Measurements from ENCODE around the gene WHRN. TPM values are rescaled to one million over a fixed set of nuclear protein-coding genes. Genes with fewer than 3 reads are reported as not detected.

The WHRN gene
- total RNA-seq, 5 donors from 2014 or later (not counting 1 experiment from before 2014, with no cell fraction given) = 11.4 to 46.0 (median 13.0) TPM

DNA sequence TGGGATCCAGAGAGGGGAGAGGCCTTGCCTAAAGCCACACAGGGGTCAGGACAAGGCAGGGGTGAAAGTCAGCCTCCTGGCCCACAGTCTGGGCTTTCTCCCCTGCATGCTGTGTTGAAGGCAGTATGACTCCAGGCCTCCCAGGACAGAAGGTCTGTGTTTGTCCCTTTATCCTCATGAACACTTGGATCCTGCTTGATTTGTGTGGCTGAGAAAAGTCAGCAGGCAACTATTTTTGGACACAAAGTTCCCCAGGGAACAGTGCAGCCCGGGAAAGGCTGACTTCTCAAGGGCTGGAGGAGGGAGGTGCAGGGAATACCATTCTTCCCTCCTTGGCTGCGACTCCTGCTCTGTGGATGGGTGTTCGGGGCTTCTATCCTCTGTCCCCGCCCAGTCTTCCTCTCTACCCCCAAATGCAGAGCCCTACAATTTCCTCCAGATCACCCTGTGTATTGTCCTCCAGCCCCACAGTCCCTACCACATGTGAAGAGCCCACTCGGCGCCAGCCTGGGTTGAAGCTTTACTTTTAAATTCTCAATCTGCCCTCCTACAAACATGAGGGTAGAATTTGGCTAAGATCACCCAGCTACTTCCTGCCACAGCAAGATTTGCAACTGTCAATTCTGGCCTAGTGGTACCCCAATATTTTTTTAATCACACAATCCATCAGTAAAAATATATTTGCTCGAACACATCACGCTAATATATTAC is 121.6 kb downstream of the WHRN start:
- Mint-ChIP-seq H3K36me3 (peaks cover 51% of the 10 kb centered on the region), H3K27me3 (no peaks in the 10 kb centered on the region), H3K9me3 (no peaks in the 10 kb centered on the region), H3K27ac (peak overlapping the region; percentile 99), H3K4me3 (peak overlapping the region; percentile 95 to 100 (median 96)), H3K4me1 (peaks cover 69 to 84% (median 72%) of the 10 kb centered on the region in 3 donors)
- peaks cover 0 to 57% of the 10 kb centered on the region in 2 donors for H3K36me3 ChIP-seq (ENCODE audit: control insufficient read depth in 2 of 2, extremely low read depth in 1 of 2, insufficient read depth in 1 of 2, low read length in 1 of 2)
- peak overlapping the region; percentile 93 for H3K27ac ChIP-seq (ENCODE audit: low read length)
- H3K27me3 ChIP-seq (replicated peaks in 1 of 2; ENCODE audit: control insufficient read depth in 2 of 2, extremely low read depth in 1 of 2, insufficient read depth in 2 of 2, low read length in 1 of 2) = no peaks in the 10 kb centered on the region
- H3K4me1 ChIP-seq (ENCODE audit: control insufficient read depth in 1 of 2, extremely low read depth in 1 of 2, insufficient read depth in 2 of 2, low read length in 2 of 2) = peaks cover 52 to 77% of the 10 kb centered on the region in 2 experiments
- ATAC-seq (replicated peaks in 1 of 4) = no peak
- H3K9me3 ChIP-seq = no peaks in the 10 kb centered on the region
- ChIA-PET POLR2A (interaction anchor here in 1 of 2 donors (0.9 to 5.1 kb wide), 4 partner anchors 11 to 20 kb away, joined by 5 to 34 read pairs (median 10); no protein-coding TSS in a partner anchor), CTCF (interaction anchor here in 1 of 2 donors (1.2 to 5.1 kb wide), 3 partner anchors 9 to 11 kb away, joined by 3 to 40 read pairs (median 3); no protein-coding TSS in a partner anchor)
- DNase-seq = peak in 8 of 35 experiments; percentile 21 to 51 (median 32)
- 3% methylated on average over 4 of the region's 8 CpGs for WGBS (ENCODE audit: insufficient coverage)
- H3K4me3 ChIP-seq (ENCODE audit: control insufficient read depth in 1 of 2, extremely low read depth in 1 of 2, low read length in 1 of 2) = peak overlapping the region; percentile 73 to 93

DNA sequence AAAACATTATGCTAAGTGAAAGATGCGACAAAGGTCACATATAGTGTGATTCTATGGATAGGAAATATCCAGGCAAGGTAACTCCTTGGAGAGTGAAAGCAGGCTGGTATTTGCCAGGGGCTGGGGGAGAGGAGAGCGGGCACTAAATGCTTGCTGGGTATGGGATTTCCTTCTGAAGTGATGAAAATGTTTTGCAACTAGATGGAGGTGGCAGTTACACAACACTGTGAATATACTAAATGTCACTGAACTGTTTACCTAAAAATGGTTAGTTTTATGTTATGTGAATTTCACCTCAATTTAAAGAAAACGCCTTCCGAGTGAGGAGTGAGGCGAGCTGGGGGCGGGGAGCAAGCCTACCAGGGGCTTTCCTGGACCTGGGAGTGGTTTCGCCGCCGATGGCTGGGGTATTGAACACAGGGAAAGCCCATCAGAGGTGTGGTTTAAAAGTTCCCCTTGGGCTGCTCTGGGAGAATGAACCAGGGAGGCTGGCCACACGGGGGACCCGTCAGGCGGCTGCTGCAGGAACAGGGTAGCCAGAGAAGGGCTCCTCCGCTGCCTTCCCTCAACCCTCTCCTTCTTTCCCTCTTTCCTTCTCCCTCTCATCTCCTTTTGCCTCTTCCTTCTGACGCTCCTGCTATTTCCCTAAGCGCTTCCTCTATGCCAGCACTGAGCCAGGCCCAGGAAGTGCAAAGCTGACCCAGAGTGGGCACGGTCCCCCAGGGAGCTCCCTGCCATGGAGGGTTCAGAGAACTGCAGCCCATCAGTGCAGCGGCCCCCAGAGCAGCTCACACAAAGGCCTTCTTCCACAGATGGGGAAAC is 122.4 kb downstream of the WHRN start:
- Histone ChIP-seq H3K9me3 (no peaks in the 10 kb centered on the region), H3K27me3 (replicated peaks in 1 of 2; ENCODE audit: control insufficient read depth in 2 of 2, extremely low read depth in 1 of 2, insufficient read depth in 2 of 2, low read length in 1 of 2) (no peaks in the 10 kb centered on the region), H3K36me3 (ENCODE audit: control insufficient read depth in 2 of 2, extremely low read depth in 1 of 2, insufficient read depth in 1 of 2, low read length in 1 of 2) (peaks cover 0 to 64% of the 10 kb centered on the region in 2 donors), H3K4me3 (ENCODE audit: control insufficient read depth in 1 of 2, extremely low read depth in 1 of 2, low read length in 1 of 2) (peak overlapping the region; percentile 73 to 93), H3K4me1 (ENCODE audit: control insufficient read depth in 1 of 2, extremely low read depth in 1 of 2, insufficient read depth in 2 of 2, low read length in 2 of 2) (peaks cover 53 to 77% of the 10 kb centered on the region in 2 experiments), H3K27ac (ENCODE audit: low read length) (peak overlapping the region; percentile 93)
- H3K36me3 Mint-ChIP-seq = peaks cover 57% of the 10 kb centered on the region
- no peaks in the 10 kb centered on the region for H3K9me3 Mint-ChIP-seq
- ATAC-seq (replicated peaks in 1 of 4) = peak in 1 of 4 experiments; percentile 51
- ChIA-PET CTCF (interaction anchor here in 1 of 2 donors (1.2 to 1.3 kb wide), 2 partner anchors 8 to 10 kb away, joined by 3 read pairs; no protein-coding TSS in a partner anchor), POLR2A (interaction anchor here in 1 of 2 donors (0.9 to 5.1 kb wide), 5 partner anchors 11 to 19 kb away, joined by 4 to 34 read pairs (median 5); no protein-coding TSS in a partner anchor)
- 7% methylated on average over 7 of the region's 17 CpGs for WGBS (ENCODE audit: insufficient coverage)
- H3K4me1 Mint-ChIP-seq = peaks cover 70 to 84% (median 72%) of the 10 kb centered on the region in 3 donors
- H3K27me3 Mint-ChIP-seq = no peaks in the 10 kb centered on the region
- H3K27ac Mint-ChIP-seq = peak overlapping the region; percentile 99
- H3K4me3 Mint-ChIP-seq = peak overlapping the region; percentile 95 to 100 (median 96)
- peak in 33 of 35 experiments; percentile 18 to 93 (median 79) for DNase-seq

DNA sequence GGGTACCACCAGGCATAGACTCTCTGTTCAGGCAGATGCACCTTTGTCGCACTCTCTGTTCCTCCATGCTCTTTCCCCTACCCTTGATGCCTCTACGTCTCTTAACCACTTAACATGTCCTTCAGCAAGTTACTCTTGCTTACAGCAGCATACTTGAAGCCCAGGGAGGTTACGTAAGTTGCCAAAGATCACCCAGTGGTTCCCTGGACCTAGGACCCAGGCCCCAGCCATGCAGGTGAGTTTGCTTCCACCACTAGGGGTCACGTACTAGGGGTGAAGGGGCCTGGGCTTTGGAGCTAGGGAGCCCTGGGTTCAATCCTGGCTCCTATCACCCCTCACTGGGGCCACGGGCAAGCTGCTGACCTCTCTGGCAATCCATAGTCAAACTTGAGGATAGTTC is 126.4 kb downstream of the WHRN start:
- Histone ChIP-seq H3K36me3 (ENCODE audit: control insufficient read depth in 2 of 2, extremely low read depth in 1 of 2, insufficient read depth in 1 of 2, low read length in 1 of 2) (peaks cover 5 to 89% of the 10 kb centered on the region in 2 donors), H3K9me3 (no peaks in the 10 kb centered on the region), H3K27me3 (replicated peaks in 1 of 2; ENCODE audit: control insufficient read depth in 2 of 2, extremely low read depth in 1 of 2, insufficient read depth in 2 of 2, low read length in 1 of 2) (no peaks in the 10 kb centered on the region), H3K4me1 (ENCODE audit: control insufficient read depth in 1 of 2, extremely low read depth in 1 of 2, insufficient read depth in 2 of 2, low read length in 2 of 2) (peaks cover 75 to 99% of the 10 kb centered on the region in 2 experiments), H3K27ac (ENCODE audit: low read length) (peak overlapping the region; percentile 93), H3K4me3 (ENCODE audit: control insufficient read depth in 1 of 2, extremely low read depth in 1 of 2, low read length in 1 of 2) (peak overlapping the region in 1 of 2 donors; percentile 4)
- CTCF ChIA-PET = no interaction called here
- H3K36me3 Mint-ChIP-seq = peaks cover 69% of the 10 kb centered on the region
- H3K9me3 Mint-ChIP-seq = no peaks in the 10 kb centered on the region
- no peak for DNase-seq
- POLR2A ChIA-PET = interaction anchor here in 1 of 2 donors (0.8 kb wide), 1 partner anchor 14 kb away, joined by 3 read pairs; no protein-coding TSS in a partner anchor
- no CpG with 5 or more reads among the region's 5 CpGs for WGBS (ENCODE audit: insufficient coverage)
- H3K27ac Mint-ChIP-seq = peak overlapping the region; percentile 89 to 99
- no peak for ATAC-seq (replicated peaks in 1 of 4)
- H3K4me3 Mint-ChIP-seq = peak overlapping the region; percentile 18 to 100 (median 37)
- H3K27me3 Mint-ChIP-seq = no peaks in the 10 kb centered on the region
- H3K4me1 Mint-ChIP-seq = peaks cover 89 to 93% (median 92%) of the 10 kb centered on the region in 3 donors

DNA sequence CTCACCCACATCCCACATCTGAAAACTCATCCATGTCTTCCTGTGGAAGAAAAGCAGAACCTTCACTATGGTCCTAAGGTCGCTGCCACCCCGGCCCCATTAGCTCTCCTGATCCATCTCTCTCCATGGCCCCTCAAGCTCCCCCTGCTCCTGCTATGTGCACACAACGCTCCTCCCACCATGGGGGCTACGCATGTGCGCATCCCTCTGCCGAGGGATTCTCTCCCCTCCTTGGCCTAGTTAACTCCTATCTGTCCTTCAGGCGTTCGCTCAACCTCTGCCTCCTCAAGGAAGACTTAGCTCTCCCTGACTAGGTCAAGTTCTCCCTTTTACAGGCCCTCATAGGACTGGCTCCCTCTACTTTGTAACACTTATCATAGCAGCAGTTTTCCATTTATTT is 127.3 kb downstream of the WHRN start:
- H3K36me3 ChIP-seq (ENCODE audit: control insufficient read depth in 2 of 2, extremely low read depth in 1 of 2, insufficient read depth in 1 of 2, low read length in 1 of 2) = peaks cover 5 to 87% of the 10 kb centered on the region in 2 donors
- no peaks in the 10 kb centered on the region for H3K27me3 ChIP-seq (replicated peaks in 1 of 2; ENCODE audit: control insufficient read depth in 2 of 2, extremely low read depth in 1 of 2, insufficient read depth in 2 of 2, low read length in 1 of 2)
- peak overlapping the region; percentile 19 to 100 (median 37) for H3K4me3 Mint-ChIP-seq
- H3K27me3 Mint-ChIP-seq = no peaks in the 10 kb centered on the region
- WGBS (ENCODE audit: insufficient coverage) = 90% methylated on average over 8 of the region's 8 CpGs
- peaks cover 89 to 92% (median 92%) of the 10 kb centered on the region in 3 donors for H3K4me1 Mint-ChIP-seq
- ChIA-PET POLR2A (no interaction called here), CTCF (no interaction called here)
- peaks cover 77 to 99% of the 10 kb centered on the region in 2 experiments for H3K4me1 ChIP-seq (ENCODE audit: control insufficient read depth in 1 of 2, extremely low read depth in 1 of 2, insufficient read depth in 2 of 2, low read length in 2 of 2)
- H3K9me3 ChIP-seq = no peaks in the 10 kb centered on the region
- H3K27ac Mint-ChIP-seq = peak overlapping the region; percentile 89 to 99
- H3K9me3 Mint-ChIP-seq = no peaks in the 10 kb centered on the region
- ATAC-seq (replicated peaks in 1 of 4) (no peak), DNase-seq (no peak)
- peak overlapping the region in 1 of 2 donors; percentile 49 for H3K4me3 ChIP-seq (ENCODE audit: control insufficient read depth in 1 of 2, extremely low read depth in 1 of 2, low read length in 1 of 2)
- H3K36me3 Mint-ChIP-seq = peaks cover 67% of the 10 kb centered on the region
- peak overlapping the region; percentile 93 for H3K27ac ChIP-seq (ENCODE audit: low read length)

DNA sequence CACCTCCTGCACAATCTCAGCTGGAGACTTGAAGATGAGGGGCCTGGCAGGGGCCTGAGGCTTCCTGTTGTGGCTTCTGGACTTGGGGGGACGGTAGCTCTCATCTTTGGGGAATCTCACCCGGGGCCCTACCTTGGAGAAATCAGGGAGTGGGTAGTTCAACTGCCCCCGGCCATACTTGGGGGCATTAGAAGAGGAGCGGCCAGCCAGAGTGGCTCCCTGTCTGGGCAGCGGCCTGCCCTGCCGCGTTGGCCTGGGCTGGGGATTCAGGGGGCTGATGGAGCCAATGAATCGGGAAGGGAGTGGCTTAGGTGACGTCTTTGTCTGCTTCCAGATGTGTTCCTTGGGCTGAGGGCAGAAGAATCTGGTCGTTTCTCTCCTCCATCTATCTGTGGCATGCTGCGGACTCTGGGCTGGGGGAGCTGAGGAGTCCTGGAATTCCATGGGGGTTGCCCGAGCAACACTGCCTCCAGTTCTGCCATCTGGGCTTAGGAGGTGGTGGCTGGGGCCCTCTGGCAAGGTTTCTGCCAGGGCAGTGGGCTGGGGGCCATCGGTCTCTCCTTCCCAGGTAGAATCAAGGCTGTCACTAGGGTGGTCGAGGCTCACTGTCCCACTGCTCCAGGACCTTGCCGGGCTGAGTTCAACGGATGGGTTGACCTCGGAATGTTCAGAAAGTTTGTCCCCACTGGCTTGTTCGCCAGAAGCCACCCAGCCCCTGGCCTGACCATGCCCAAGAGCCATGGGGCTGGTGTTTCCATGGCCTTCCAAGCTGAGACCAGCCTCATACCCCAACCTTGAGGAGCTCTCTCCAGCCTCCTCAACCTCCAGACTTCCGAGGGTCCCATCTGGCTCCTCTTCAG is 128.5 kb downstream of the WHRN start:
- H3K9me3 Mint-ChIP-seq = no peaks in the 10 kb centered on the region
- H3K27me3 Mint-ChIP-seq = no peaks in the 10 kb centered on the region
- H3K27ac Mint-ChIP-seq = peak overlapping the region; percentile 89 to 99
- Histone ChIP-seq H3K27me3 (replicated peaks in 1 of 2; ENCODE audit: control insufficient read depth in 2 of 2, extremely low read depth in 1 of 2, insufficient read depth in 2 of 2, low read length in 1 of 2) (no peaks in the 10 kb centered on the region), H3K9me3 (no peaks in the 10 kb centered on the region), H3K36me3 (ENCODE audit: control insufficient read depth in 2 of 2, extremely low read depth in 1 of 2, insufficient read depth in 1 of 2, low read length in 1 of 2) (peaks cover 5 to 81% of the 10 kb centered on the region in 2 donors), H3K4me1 (ENCODE audit: control insufficient read depth in 1 of 2, extremely low read depth in 1 of 2, insufficient read depth in 2 of 2, low read length in 2 of 2) (peaks cover 74 to 99% of the 10 kb centered on the region in 2 experiments), H3K27ac (ENCODE audit: low read length) (peak overlapping the region; percentile 93), H3K4me3 (ENCODE audit: control insufficient read depth in 1 of 2, extremely low read depth in 1 of 2, low read length in 1 of 2) (peak overlapping the region in 1 of 2 donors; percentile 3)
- peaks cover 63% of the 10 kb centered on the region for H3K36me3 Mint-ChIP-seq
- ATAC-seq (replicated peaks in 1 of 4) (no peak), DNase-seq (no peak)
- POLR2A ChIA-PET = no interaction called here
- CTCF ChIA-PET = interaction anchor here in 1 of 2 donors (0.6 kb wide), 1 partner anchor 574 kb away, joined by 3 read pairs; no protein-coding TSS in a partner anchor
- peaks cover 89 to 92% (median 92%) of the 10 kb centered on the region in 3 donors for H3K4me1 Mint-ChIP-seq
- H3K4me3 Mint-ChIP-seq = peak overlapping the region in 1 of 3 donors; percentile 100
- 86% methylated on average over 15 of the region's 19 CpGs for WGBS (ENCODE audit: insufficient coverage)

Data from T-cell (primary cell).